Measurements from ENCODE around the gene ZNF688. TPM values are rescaled to one million over a fixed set of nuclear protein-coding genes. Genes with fewer than 3 reads are reported as not detected.
A peak's percentile ranks its signal among the peaks of the same experiment; 100 is the strongest.

Gene ZNF688
- total and polyA plus RNA-seq, 9 donors = 7.0 to 14.6 (median 9.4) TPM

DNA sequence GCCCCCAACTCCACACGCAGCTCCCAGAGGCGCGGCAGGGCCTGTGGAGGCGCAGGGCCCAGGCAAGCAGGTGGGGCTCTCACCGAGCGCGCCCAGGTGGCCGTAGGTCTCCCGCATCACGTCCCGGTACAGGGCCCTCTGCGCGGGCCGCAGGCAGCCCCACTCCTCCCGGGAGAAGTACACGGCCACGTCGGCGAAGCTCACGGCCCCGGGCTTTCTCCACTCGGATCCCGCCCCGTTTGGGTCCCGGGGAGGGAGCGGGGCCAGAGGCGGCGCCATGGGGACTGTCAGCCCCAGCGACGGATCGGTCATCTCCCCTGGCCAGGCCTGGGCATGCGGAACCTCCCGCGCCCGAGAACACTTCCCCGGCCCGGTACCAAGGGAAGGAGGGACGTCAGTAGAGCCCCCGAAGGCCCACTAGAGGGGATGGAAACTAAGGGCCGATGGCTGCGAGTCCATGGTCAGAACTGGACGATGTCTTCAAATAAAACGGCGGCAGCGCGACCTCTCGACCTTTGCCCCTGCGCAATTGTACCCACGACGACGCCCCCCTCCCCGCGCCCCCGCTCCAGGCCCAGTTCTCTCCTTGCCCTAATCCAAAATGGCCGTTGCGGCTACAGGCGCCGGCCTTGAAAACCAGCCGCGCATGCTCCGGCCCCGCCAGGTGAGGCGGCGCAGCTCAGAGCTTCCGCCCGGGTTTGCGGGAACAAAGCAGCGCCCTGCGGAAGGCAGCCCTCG is 37.0 kb downstream of the ZNF688 start, which contains the start of gene ZNF747:
TSS of gene ZNF747 (minus strand) at position 491 of the 738 bp plus-strand sequence. CDS start at position 312, 179 bp downstream.
- no peaks in the 10 kb centered on the region for H3K9me3 ChIP-seq (replicated peaks; ENCODE audit: control insufficient read depth, low read depth, low read length)
- under 1% methylated on average over 70 of the region's 70 CpGs for WGBS (ENCODE audit: insufficient coverage)
- H3K27me3 ChIP-seq (ENCODE audit: control insufficient read depth, insufficient read depth, low read length) = no peaks in the 10 kb centered on the region
- H3K27ac ChIP-seq (ENCODE audit: low read length) = peak within 1 kb of the TSS; percentile 98
- H3K36me3 ChIP-seq (ENCODE audit: control insufficient read depth, insufficient read depth, low read length) = peaks cover 31% of the 10 kb centered on the region
- peaks cover 21% of the 10 kb centered on the region for H3K4me1 ChIP-seq (ENCODE audit: control insufficient read depth, insufficient read depth, low read length)
- DNase-seq = peak; percentile 98
- H3K4me3 ChIP-seq (ENCODE audit: low read length) = peak within 1 kb of the TSS; percentile 93

GRCh38 chr16:30533748-30534367 is 37.7 kb downstream of the ZNF688 start:
- WGBS (ENCODE audit: insufficient coverage) = 12% methylated on average over 24 of the region's 29 CpGs

GRCh38 chr16:30533146-30533522 is 38.4 kb downstream of the ZNF688 start:
- peaks cover 31% of the 10 kb centered on the region for H3K36me3 ChIP-seq (ENCODE audit: control insufficient read depth, insufficient read depth, low read length)
- DNase-seq = no peak
- H3K4me3 ChIP-seq (ENCODE audit: low read length) = no peak overlapping the region
- 52% methylated on average over 11 of the region's 11 CpGs for WGBS (ENCODE audit: insufficient coverage)
- H3K27me3 ChIP-seq (ENCODE audit: control insufficient read depth, insufficient read depth, low read length) = no peaks in the 10 kb centered on the region
- H3K27ac ChIP-seq (ENCODE audit: low read length) = no peak overlapping the region
- peaks cover 26% of the 10 kb centered on the region for H3K4me1 ChIP-seq (ENCODE audit: control insufficient read depth, insufficient read depth, low read length)
- no peaks in the 10 kb centered on the region for H3K9me3 ChIP-seq (replicated peaks; ENCODE audit: control insufficient read depth, low read depth, low read length)

More at GRCh38 chr16:30533748-30534367, 37.7 kb downstream of the ZNF688 start:
- Histone ChIP-seq H3K36me3 (ENCODE audit: control insufficient read depth, insufficient read depth, low read length) (peaks cover 31% of the 10 kb centered on the region), H3K27ac (ENCODE audit: low read length) (peak overlapping the region; percentile 98), H3K4me3 (ENCODE audit: low read length) (peak overlapping the region; percentile 93), H3K9me3 (replicated peaks; ENCODE audit: control insufficient read depth, low read depth, low read length) (no peaks in the 10 kb centered on the region), H3K27me3 (ENCODE audit: control insufficient read depth, insufficient read depth, low read length) (no peaks in the 10 kb centered on the region), H3K4me1 (ENCODE audit: control insufficient read depth, insufficient read depth, low read length) (peaks cover 24% of the 10 kb centered on the region)
- no peak for DNase-seq

GRCh38 chr16:30532285-30533145 is 39.0 kb downstream of the ZNF688 start:
- Histone ChIP-seq H3K27me3 (ENCODE audit: control insufficient read depth, insufficient read depth, low read length) (no peaks in the 10 kb centered on the region), H3K27ac (ENCODE audit: low read length) (no peak overlapping the region), H3K4me1 (ENCODE audit: control insufficient read depth, insufficient read depth, low read length) (peaks cover 32% of the 10 kb centered on the region), H3K4me3 (ENCODE audit: low read length) (no peak overlapping the region), H3K9me3 (replicated peaks; ENCODE audit: control insufficient read depth, low read depth, low read length) (no peaks in the 10 kb centered on the region), H3K36me3 (ENCODE audit: control insufficient read depth, insufficient read depth, low read length) (peaks cover 31% of the 10 kb centered on the region)
- WGBS (ENCODE audit: insufficient coverage) = 94% methylated on average over 54 of the region's 57 CpGs
- no peak for DNase-seq

DNA sequence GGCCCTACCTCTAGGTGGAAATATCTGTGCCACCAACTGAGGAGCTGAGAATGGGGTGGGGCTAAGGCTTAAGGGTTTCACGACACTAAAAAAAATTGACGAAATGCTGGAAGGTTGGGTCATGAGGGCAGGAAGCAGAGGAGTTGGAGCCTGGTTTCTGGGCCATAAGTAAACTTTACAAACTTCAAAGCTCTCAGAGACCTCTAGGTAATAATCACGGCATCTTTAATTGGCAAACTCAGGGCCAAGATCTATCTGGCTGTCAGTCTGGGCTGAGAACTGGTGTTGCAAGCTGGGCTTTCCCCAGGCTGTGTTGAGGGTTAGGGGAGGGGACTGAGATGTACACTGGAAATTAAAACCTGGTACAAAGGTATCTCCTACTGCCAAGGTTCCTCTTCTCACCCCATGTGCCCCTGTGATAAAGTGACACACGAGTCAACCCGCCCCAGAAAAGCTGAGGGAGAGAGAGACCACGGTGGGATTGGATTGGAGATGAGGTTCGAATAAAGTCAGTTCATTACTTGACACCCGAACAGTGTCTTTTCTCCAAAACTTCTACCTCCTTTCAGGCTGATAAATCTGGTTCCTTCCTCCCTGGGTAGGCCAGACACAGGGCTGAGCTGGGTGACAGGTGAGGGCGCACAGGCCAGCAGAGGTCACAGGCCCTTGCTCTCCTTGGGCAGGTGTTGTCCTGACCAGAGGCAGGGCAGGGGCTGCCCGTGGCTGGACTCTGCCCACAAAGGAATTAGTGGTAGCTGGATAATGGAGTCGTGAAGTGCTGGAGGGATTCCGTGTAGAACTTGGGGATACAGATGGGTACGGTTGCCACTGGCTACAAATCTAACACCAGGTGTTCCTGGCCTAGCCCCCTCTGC is 41.1 kb downstream of the ZNF688 start:
- Histone ChIP-seq H3K27me3 (ENCODE audit: control insufficient read depth, insufficient read depth, low read length) (no peaks in the 10 kb centered on the region), H3K4me1 (ENCODE audit: control insufficient read depth, insufficient read depth, low read length) (peaks cover 35% of the 10 kb centered on the region), H3K9me3 (replicated peaks; ENCODE audit: control insufficient read depth, low read depth, low read length) (no peaks in the 10 kb centered on the region), H3K36me3 (ENCODE audit: control insufficient read depth, insufficient read depth, low read length) (peaks cover 31% of the 10 kb centered on the region), H3K27ac (ENCODE audit: low read length) (no peak overlapping the region), H3K4me3 (ENCODE audit: low read length) (no peak overlapping the region)
- no peak for DNase-seq
- 78% methylated on average over 4 of the region's 13 CpGs for WGBS (ENCODE audit: insufficient coverage)

DNA sequence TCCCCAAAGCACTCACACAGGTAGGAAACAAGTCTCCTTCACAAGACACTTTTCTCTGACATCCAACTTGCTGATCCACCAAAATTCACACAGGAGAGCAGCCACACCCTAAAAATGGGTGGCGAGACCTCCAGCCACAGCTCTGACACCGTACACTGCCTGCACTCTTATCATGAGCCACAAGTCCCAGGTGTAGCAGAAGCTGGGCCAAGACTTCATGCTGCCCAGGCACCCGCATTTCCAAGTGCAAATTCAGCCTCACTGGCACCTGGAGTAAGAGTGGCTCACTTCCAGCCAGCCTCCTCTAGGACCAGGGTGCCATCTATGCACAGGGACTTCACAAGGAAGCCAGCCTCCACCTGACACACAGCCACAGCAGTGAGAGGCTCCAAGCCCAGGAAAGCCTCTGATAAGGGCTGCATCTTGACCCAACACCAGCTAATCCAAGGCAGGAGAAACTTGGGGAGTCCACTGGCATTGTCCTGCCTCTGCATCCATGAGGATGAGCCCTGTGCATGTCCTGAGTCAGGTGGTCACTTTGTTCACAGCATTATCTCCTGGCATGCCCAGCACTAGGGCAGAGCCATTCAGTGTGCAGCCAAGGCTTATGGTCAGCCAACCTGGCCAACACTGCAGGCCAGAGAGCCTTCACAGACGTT is 42.6 kb downstream of the ZNF688 start:
- WGBS (ENCODE audit: insufficient coverage) = 87% methylated on average over 3 of the region's 4 CpGs
- peaks cover 38% of the 10 kb centered on the region for H3K4me1 ChIP-seq (ENCODE audit: control insufficient read depth, insufficient read depth, low read length)
- no peak overlapping the region for H3K4me3 ChIP-seq (ENCODE audit: low read length)
- H3K36me3 ChIP-seq (ENCODE audit: control insufficient read depth, insufficient read depth, low read length) = peaks cover 45% of the 10 kb centered on the region
- no peak for DNase-seq
- no peaks in the 10 kb centered on the region for H3K27me3 ChIP-seq (ENCODE audit: control insufficient read depth, insufficient read depth, low read length)
- no peak overlapping the region for H3K27ac ChIP-seq (ENCODE audit: low read length)
- no peaks in the 10 kb centered on the region for H3K9me3 ChIP-seq (replicated peaks; ENCODE audit: control insufficient read depth, low read depth, low read length)

DNA sequence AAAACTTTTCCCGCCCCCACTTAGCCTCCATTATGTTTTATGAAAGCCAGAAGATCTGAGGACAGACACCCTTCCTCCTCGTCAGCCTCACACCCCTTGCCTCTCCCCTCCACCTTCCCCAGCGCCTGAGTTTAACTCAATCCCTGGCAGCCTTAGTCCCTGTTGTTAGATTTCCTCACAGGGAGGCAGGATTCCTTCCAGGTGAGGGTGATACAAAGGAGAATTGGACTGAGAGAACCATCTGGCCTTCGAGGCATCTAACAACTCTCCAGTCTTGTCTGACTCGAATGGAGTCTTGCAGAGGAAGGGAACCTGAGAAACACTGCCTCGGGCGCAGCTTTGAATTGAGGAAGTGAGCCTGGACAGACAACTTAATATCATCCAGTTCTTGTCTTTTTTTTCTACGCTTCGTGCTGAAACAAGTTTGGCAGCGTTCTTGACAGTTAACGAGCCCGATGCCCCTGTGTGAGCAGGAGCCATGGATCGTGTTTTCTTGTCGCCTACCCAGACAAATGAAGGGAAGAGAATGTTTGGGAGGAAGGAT is 43.8 kb downstream of the ZNF688 start:
- H3K27me3 ChIP-seq (ENCODE audit: control insufficient read depth, insufficient read depth, low read length) = no peaks in the 10 kb centered on the region
- peak overlapping the region; percentile 100 for H3K27ac ChIP-seq (ENCODE audit: low read length)
- peak overlapping the region; percentile 92 for H3K4me3 ChIP-seq (ENCODE audit: low read length)
- no peaks in the 10 kb centered on the region for H3K9me3 ChIP-seq (replicated peaks; ENCODE audit: control insufficient read depth, low read depth, low read length)
- peaks cover 28% of the 10 kb centered on the region for H3K4me1 ChIP-seq (ENCODE audit: control insufficient read depth, insufficient read depth, low read length)
- WGBS (ENCODE audit: insufficient coverage) = 14% methylated on average over 6 of the region's 14 CpGs
- peaks cover 39% of the 10 kb centered on the region for H3K36me3 ChIP-seq (ENCODE audit: control insufficient read depth, insufficient read depth, low read length)
- no peak for DNase-seq

- Histone ChIP-seq H3K27me3 (ENCODE audit: control insufficient read depth, insufficient read depth, low read length) (no peaks in the 10 kb centered on the region), H3K36me3 (ENCODE audit: control insufficient read depth, insufficient read depth, low read length) (peaks cover 32% of the 10 kb centered on the region), H3K4me3 (ENCODE audit: low read length) (peak overlapping the region; percentile 92), H3K4me1 (ENCODE audit: control insufficient read depth, insufficient read depth, low read length) (peaks cover 31% of the 10 kb centered on the region), H3K27ac (ENCODE audit: low read length) (peak overlapping the region; percentile 100), H3K9me3 (replicated peaks; ENCODE audit: control insufficient read depth, low read depth, low read length) (no peaks in the 10 kb centered on the region)
- 0% methylated on average over 61 of the region's 79 CpGs for WGBS (ENCODE audit: insufficient coverage)
- DNase-seq = peak; percentile 99
Observed at GRCh38 chr16:30526823-30527634, 44.5 kb downstream of the ZNF688 start.

All from muscle of leg (tissue), 11 donors.